BLaER1 treated with 17β-estradiol and CSF1 and Interleukin-3, amounts not matched to agents 10 nM and 100 nM (cell line): ENCODE measurements around the gene SNAPC3.
"Not testable (repeated sequence)": the region's sequence is repeated elsewhere in the genome, so short reads cannot be mapped to it uniquely, and the experiment has no call there.

Experiments
- H3K27ac ChIP-seq, 11 experiments: shearing (Covaris generic); formaldehyde crosslinking; 2 replicates each; pipeline ENCODE4 v1.8.1; 2022
- H3K27me3 ChIP-seq, 11 experiments: shearing (Covaris generic); formaldehyde crosslinking; 2 replicates each; pipeline ENCODE4 v1.8.1; 2022
- H3K36me3 ChIP-seq, 11 experiments: shearing (Covaris generic); formaldehyde crosslinking; 2 replicates each; pipeline ENCODE4 v1.8.1; 2022
- H3K4me1 ChIP-seq, 10 experiments: shearing (Covaris generic); formaldehyde crosslinking; 2 replicates each; pipeline ENCODE4 v1.8.1; 2022
- H3K4me2 ChIP-seq, 11 experiments: shearing (Covaris generic); formaldehyde crosslinking; 2 replicates each; pipeline ENCODE4 v1.8.1; 2022
- H3K4me3 ChIP-seq, 10 experiments: shearing (Covaris generic); formaldehyde crosslinking; 2 replicates each; pipeline ENCODE4 v1.8.1; 2022
- H3K9ac ChIP-seq, 11 experiments: shearing (Covaris generic); formaldehyde crosslinking; 2 replicates each; pipeline ENCODE4 v1.8.1; 2022
- H3K9me3 ChIP-seq, 11 experiments: shearing (Covaris generic); formaldehyde crosslinking; replicated peaks in 1 of 11; 2 replicates each; pipeline ENCODE4 v1.8.1; 2022
- H4K20me1 ChIP-seq, 11 experiments: shearing (Covaris generic); formaldehyde crosslinking; 2 replicates each; pipeline ENCODE4 v1.8.1; 2022
- Cebpa-rat ChIP-seq, 11 experiments: shearing (Covaris generic); IDR thresholded peaks; 2 replicates each; pipeline ENCODE4 v1.8.1; 2022

Gene SNAPC3

GRCh38 chr9:15420796-15421195, 1.9 kb upstream of the SNAPC3 start:
- H3K36me3 ChIP-seq: peaks cover 12 to 14% (median 13%) of the 10 kb centered on the region in 11 experiments; a peak in 21 of 22 replicates
- H3K27me3 ChIP-seq: no peaks in the 10 kb centered on the region
- H3K9me3 ChIP-seq: peaks cover 0 to 6% (median 0%) of the 10 kb centered on the region in 11 experiments; a peak in 1 of 22 replicates
- no peak overlapping the region for H3K4me3 ChIP-seq
- H4K20me1 ChIP-seq: peaks cover 0 to 21% (median 9%) of the 10 kb centered on the region in 11 experiments; a peak in 12 of 22 replicates
- no peak for TF ChIP-seq Cebpa-rat (IDR thresholded peaks at IDR 0.05)
- peaks cover 14 to 43% (median 33%) of the 10 kb centered on the region in 10 experiments for H3K4me1 ChIP-seq
- H3K27ac ChIP-seq: no peak overlapping the region
- H3K9ac ChIP-seq: no peak overlapping the region
- H3K4me2 ChIP-seq: no peak overlapping the region

- Histone ChIP-seq H3K4me2 (peak overlapping the region in 10 of 11 experiments; percentile 54 to 81 (median 67); a peak in 14 of 22 replicates), H3K27ac (no peak overlapping the region; a peak in 1 of 22 replicates), H3K9ac (no peak overlapping the region), H3K4me1 (peaks cover 22 to 48% (median 40%) of the 10 kb centered on the region in 10 experiments), H3K9me3 (peaks cover 0 to 6% (median 0%) of the 10 kb centered on the region in 11 experiments; a peak in 1 of 22 replicates), H3K36me3 (peaks cover 15 to 21% (median 20%) of the 10 kb centered on the region in 11 experiments; a peak in 21 of 22 replicates), H3K4me3 (no peak overlapping the region), H3K27me3 (no peaks in the 10 kb centered on the region), H4K20me1 (peaks cover 0 to 27% (median 16%) of the 10 kb centered on the region in 11 experiments; a peak in 12 of 22 replicates)
- TF ChIP-seq Cebpa-rat (IDR thresholded peaks at IDR 0.05): no peak
These were observed 1.1 kb upstream of the SNAPC3 start for GRCh38 chr9:15421532-15421931.

GRCh38 chr9:15421990-15422371, 695 bp upstream of the SNAPC3 start:
- TF ChIP-seq Cebpa-rat (IDR thresholded peaks at IDR 0.05): no peak
- no peaks in the 10 kb centered on the region for H3K27me3 ChIP-seq
- peak overlapping the region; percentile 48 to 87 (median 84); a peak in 21 of 22 replicates for H3K27ac ChIP-seq
- H3K4me1 ChIP-seq: peaks cover 25 to 48% (median 39%) of the 10 kb centered on the region in 10 experiments
- H4K20me1 ChIP-seq: peaks cover 0 to 27% (median 16%) of the 10 kb centered on the region in 11 experiments; a peak in 12 of 22 replicates
- H3K4me2 ChIP-seq: peak overlapping the region; percentile 54 to 89 (median 68)
- H3K9me3 ChIP-seq: peaks cover 0 to 6% (median 0%) of the 10 kb centered on the region in 11 experiments; a peak in 3 of 22 replicates
- peak overlapping the region; percentile 79 to 91 (median 89) for H3K9ac ChIP-seq
- H3K36me3 ChIP-seq: peaks cover 20 to 26% (median 25%) of the 10 kb centered on the region in 11 experiments; a peak in 21 of 22 replicates
- H3K4me3 ChIP-seq: peak overlapping the region; percentile 76 to 100 (median 97)

- Histone ChIP-seq H3K9ac (peak overlapping the region; percentile 77 to 91 (median 89)), H4K20me1 (peaks cover 0 to 30% (median 16%) of the 10 kb centered on the region in 11 experiments; a peak in 12 of 22 replicates), H3K4me3 (peak overlapping the region; percentile 76 to 100 (median 97)), H3K27ac (peak overlapping the region; percentile 37 to 87 (median 84); a peak in 21 of 22 replicates), H3K27me3 (no peaks in the 10 kb centered on the region), H3K36me3 (peaks cover 26 to 40% (median 38%) of the 10 kb centered on the region in 11 experiments; a peak in 21 of 22 replicates), H3K9me3 (peaks cover 0 to 6% (median 0%) of the 10 kb centered on the region in 11 experiments; a peak in 4 of 22 replicates), H3K4me2 (peak overlapping the region; percentile 77 to 90 (median 86)), H3K4me1 (peaks cover 29 to 48% (median 37%) of the 10 kb centered on the region in 10 experiments)
- TF ChIP-seq Cebpa-rat (IDR thresholded peaks at IDR 0.05): no peak
These were observed 732 bp downstream of the SNAPC3 start for GRCh38 chr9:15423231-15423985.

- H3K4me3 ChIP-seq: no peak overlapping the region
- peaks cover 4 to 44% (median 24%) of the 10 kb centered on the region in 11 experiments; a peak in 14 of 22 replicates for H4K20me1 ChIP-seq
- TF ChIP-seq Cebpa-rat (IDR thresholded peaks at IDR 0.05): no peak
- H3K9ac ChIP-seq: no peak overlapping the region
- no peaks in the 10 kb centered on the region for H3K27me3 ChIP-seq
- peaks cover 29 to 55% (median 37%) of the 10 kb centered on the region in 10 experiments for H3K4me1 ChIP-seq
- H3K27ac ChIP-seq: no peak overlapping the region
- peak overlapping the region; percentile 27 to 90 (median 35); a peak in 19 of 22 replicates for H3K4me2 ChIP-seq
- no peaks in the 10 kb centered on the region; a peak in 4 of 22 replicates for H3K9me3 ChIP-seq
- peaks cover 30 to 66% (median 52%) of the 10 kb centered on the region in 11 experiments; a peak in 21 of 22 replicates for H3K36me3 ChIP-seq
These were observed 3.3 kb downstream of the SNAPC3 start for GRCh38 chr9:15426019-15426418.

GRCh38 chr9:15427702-15428101, 5.0 kb downstream of the SNAPC3 start:
- peak overlapping the region in 3 of 11 experiments; percentile 15 to 39 (median 20); a peak in 4 of 22 replicates for H3K27ac ChIP-seq
- H3K9ac ChIP-seq, H3K9me3 ChIP-seq, H3K27me3 ChIP-seq, H3K4me3 ChIP-seq: not testable (repeated sequence)
- H3K4me1 ChIP-seq: peaks cover 21 to 64% (median 27%) of the 10 kb centered on the region in 10 experiments; a peak in 19 of 20 replicates
- peak overlapping the region in 4 of 11 experiments; percentile 19 to 53 (median 40); a peak in 7 of 22 replicates for H3K4me2 ChIP-seq
- peaks cover 4 to 56% (median 27%) of the 10 kb centered on the region in 11 experiments; a peak in 14 of 22 replicates for H4K20me1 ChIP-seq
- peaks cover 30 to 83% (median 62%) of the 10 kb centered on the region in 11 experiments; a peak in 21 of 22 replicates for H3K36me3 ChIP-seq

- H3K36me3 ChIP-seq: peaks cover 44 to 100% (median 77%) of the 10 kb centered on the region in 11 experiments
- no peak overlapping the region; a peak in 1 of 22 replicates for H3K27ac ChIP-seq
- peak overlapping the region in 1 of 11 experiments; percentile 16; a peak in 1 of 22 replicates for H3K9ac ChIP-seq
These were observed 8.5 kb downstream of the SNAPC3 start for GRCh38 chr9:15430920-15431844.

GRCh38 chr9:15433191-15433590, 10.5 kb downstream of the SNAPC3 start:
- peak overlapping the region in 3 of 11 experiments; percentile 20 to 25 (median 21); a peak in 4 of 22 replicates for H3K27ac ChIP-seq
- H3K9ac ChIP-seq: no peak overlapping the region
- H3K9me3 ChIP-seq: peaks cover 0 to 36% (median 30%) of the 10 kb centered on the region in 11 experiments; a peak in 19 of 22 replicates
- no peaks in the 10 kb centered on the region for H3K27me3 ChIP-seq
- H3K4me1 ChIP-seq: peaks cover 0 to 38% (median 0%) of the 10 kb centered on the region in 10 experiments; a peak in 8 of 20 replicates
- peaks cover 53 to 100% (median 77%) of the 10 kb centered on the region in 11 experiments for H3K36me3 ChIP-seq
- no peak for TF ChIP-seq Cebpa-rat (IDR thresholded peaks at IDR 0.05)
- peaks cover 0 to 52% (median 14%) of the 10 kb centered on the region in 11 experiments; a peak in 15 of 22 replicates for H4K20me1 ChIP-seq
- peak overlapping the region in 3 of 11 experiments; percentile 14 to 25 (median 23); a peak in 4 of 22 replicates for H3K4me2 ChIP-seq
- H3K4me3 ChIP-seq: no peak overlapping the region

More at GRCh38 chr9:15430920-15431844, 8.5 kb downstream of the SNAPC3 start:
- no peak for TF ChIP-seq Cebpa-rat (IDR thresholded peaks at IDR 0.05)
- Histone ChIP-seq H3K27me3 (no peaks in the 10 kb centered on the region), H4K20me1 (peaks cover 0 to 45% (median 14%) of the 10 kb centered on the region in 11 experiments; a peak in 14 of 22 replicates), H3K4me1 (peaks cover 2 to 58% (median 4%) of the 10 kb centered on the region in 10 experiments; a peak in 16 of 20 replicates), H3K4me3 (no peak overlapping the region), H3K9me3 (peaks cover 0 to 17% (median 11%) of the 10 kb centered on the region in 11 experiments; a peak in 14 of 22 replicates), H3K4me2 (peak overlapping the region in 3 of 11 experiments; percentile 38 to 70 (median 58); a peak in 6 of 22 replicates)
